Large intestine (tissue), 3 donors: ENCODE data around the gene ODF2. TPM values are rescaled to one million over a fixed set of nuclear protein-coding genes. Genes with fewer than 3 reads are reported as not detected.
"Not testable (repeated sequence)": the region's sequence is repeated elsewhere in the genome, so short reads cannot be mapped to it uniquely, and the experiment has no call there.

Experiments
- DNase-seq, 2 donors: peaks; one replicate each; pipeline versions ENCODE4 v3.0.0 to v3.0.0-alpha.2; 2013
- H3K27ac ChIP-seq: one replicate; pipeline ENCODE4 v1.5.1; 2013; ENCODE audit warnings: low read length
- H3K27me3 ChIP-seq: 2 replicates; pipeline ENCODE4 v1.6.1; 2013; ENCODE audit warnings: low read length; ENCODE audit not compliant: control insufficient read depth, insufficient read depth
- H3K36me3 ChIP-seq: 2 replicates; pipeline ENCODE4 v1.6.1; 2013; ENCODE audit warnings: low read length; ENCODE audit not compliant: control insufficient read depth, insufficient read depth
- H3K4me1 ChIP-seq: one replicate; pipeline ENCODE4 v1.6.1; 2013; ENCODE audit warnings: low read length; ENCODE audit not compliant: control insufficient read depth, insufficient read depth
- H3K4me3 ChIP-seq: one replicate; pipeline ENCODE4 v1.5.1; 2013; ENCODE audit warnings: low read length
- H3K9me3 ChIP-seq: one replicate; pipeline ENCODE4 v1.6.1; 2013; ENCODE audit warnings: mild to moderate bottlenecking, low read depth, low read length, moderate library complexity; ENCODE audit not compliant: control insufficient read depth
- WGBS: methylation state at CpG from one replicate; pipeline ENCODE4 v1.1.5; 2013; ENCODE audit warnings: low lambda C conversion rate; ENCODE audit not compliant: insufficient coverage; 5-methylcytosine and 5-hydroxymethylcytosine counted together
- polyA plus RNA-seq: library from polyadenylated mRNA; unstranded; fragments of 120-200 nt; gene quantifications from one replicate; pipeline ENCODE4 v1.2.1, GENCODE V29; 2013

ODF2 gene
- polyA plus RNA-seq, 1 donor, result 27.1 TPM

DNA sequence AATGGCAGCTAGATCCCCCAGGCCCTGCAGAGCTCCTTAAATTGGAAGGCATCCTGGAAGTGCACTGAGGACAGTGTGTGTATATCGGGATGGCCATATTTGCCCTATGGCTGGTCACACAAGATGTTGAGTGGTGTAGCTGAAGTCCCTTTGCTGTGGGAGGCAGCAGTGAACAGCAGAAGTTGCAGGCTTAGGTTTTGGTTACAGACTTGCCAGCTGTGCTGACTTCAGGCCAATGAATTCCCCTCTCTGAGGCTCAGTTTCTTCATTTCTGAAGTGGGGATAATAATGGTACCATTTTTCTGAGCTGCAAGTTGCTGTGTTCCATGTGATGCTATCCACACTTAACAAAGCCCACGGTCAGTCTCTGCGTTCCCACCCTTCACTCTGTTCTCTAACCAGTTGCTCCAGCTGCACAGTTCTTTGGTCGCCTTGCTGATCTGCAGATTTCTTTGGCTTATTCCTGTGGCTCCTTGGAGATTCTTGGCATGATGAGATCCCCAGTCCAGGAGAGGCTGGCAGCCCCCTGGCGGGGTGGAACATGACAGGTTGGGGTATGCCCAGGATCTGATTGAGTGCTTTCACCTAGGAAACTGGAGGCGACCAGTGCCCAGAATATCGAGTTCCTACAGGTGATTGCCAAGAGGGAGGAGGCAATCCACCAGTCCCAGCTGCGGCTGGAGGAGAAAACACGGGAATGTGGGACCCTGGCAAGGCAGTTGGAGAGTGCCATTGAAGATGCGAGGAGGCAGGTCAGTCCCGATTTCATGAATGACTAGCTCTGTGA is 42.2 kb downstream of the ODF2 start:
- Histone ChIP-seq H3K36me3 (peaks cover 39% of the 10 kb centered on the region), H3K4me1 (peaks cover 23% of the 10 kb centered on the region), H3K27ac (no peak overlapping the region), H3K9me3 (no peaks in the 10 kb centered on the region), H3K4me3 (no peak overlapping the region), H3K27me3 (no peaks in the 10 kb centered on the region)
- no peak for DNase-seq
- 100% methylated on average over 2 of the region's 11 CpGs for WGBS

DNA sequence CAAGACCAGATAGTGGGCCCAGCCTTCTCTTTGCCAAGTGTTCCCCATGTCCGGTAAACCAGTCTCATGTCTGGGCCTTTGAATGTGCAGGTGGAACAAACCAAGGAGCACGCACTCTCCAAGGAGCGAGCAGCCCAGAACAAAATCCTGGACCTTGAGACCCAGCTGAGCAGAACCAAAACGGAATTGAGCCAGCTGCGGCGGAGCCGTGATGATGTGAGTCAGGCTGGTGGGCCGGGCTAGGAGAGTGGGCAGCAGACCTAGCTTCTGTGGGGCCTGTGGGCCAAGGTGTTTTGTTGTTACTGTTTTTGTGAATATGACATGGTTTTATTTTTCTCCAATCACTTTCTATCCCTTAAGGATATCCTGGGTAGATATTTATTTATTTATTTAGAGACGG is 43.1 kb downstream of the ODF2 start:
- Histone ChIP-seq H3K27me3 (no peaks in the 10 kb centered on the region), H3K4me1 (peaks cover 26% of the 10 kb centered on the region), H3K36me3 (peaks cover 39% of the 10 kb centered on the region), H3K27ac (no peak overlapping the region), H3K9me3 (no peaks in the 10 kb centered on the region), H3K4me3 (no peak overlapping the region)
- WGBS, result no CpG with 5 or more reads among the region's 9 CpGs
- no peak for DNase-seq

- DNase-seq, result no peak
- Histone ChIP-seq H3K27me3 (no peaks in the 10 kb centered on the region), H3K27ac (no peak overlapping the region), H3K9me3 (no peaks in the 10 kb centered on the region), H3K4me1 (peaks cover 20% of the 10 kb centered on the region), H3K4me3 (no peak overlapping the region), H3K36me3 (peaks cover 32% of the 10 kb centered on the region)
- WGBS, result 100% methylated on average over 1 of the region's 15 CpGs
These were observed 44.1 kb downstream of the ODF2 start for GRCh38 chr9:128499920-128500319.

- DNase-seq, result not testable (repeated sequence)
- peak overlapping the region; percentile 99 for H3K4me3 ChIP-seq
These were observed 47.6 kb downstream of the ODF2 start for GRCh38 chr9:128503415-128503825.

GRCh38 chr9:128503870-128504269 is 48.1 kb downstream of the ODF2 start:
- peak overlapping the region; percentile 89 for H3K27ac ChIP-seq
- 0% methylated on average over 1 of the region's 11 CpGs for WGBS
- no peaks in the 10 kb centered on the region for H3K27me3 ChIP-seq
- no peaks in the 10 kb centered on the region for H3K9me3 ChIP-seq
- H3K4me1 ChIP-seq, result peaks cover 9% of the 10 kb centered on the region
- peak overlapping the region; percentile 99 for H3K4me3 ChIP-seq
- H3K36me3 ChIP-seq, result peaks cover 14% of the 10 kb centered on the region
- peak in 1 of 2 donors; percentile 34 for DNase-seq

More at GRCh38 chr9:128503415-128503825, 47.6 kb downstream of the ODF2 start:
- H3K9me3 ChIP-seq, H3K27me3 ChIP-seq, H3K27ac ChIP-seq, H3K4me1 ChIP-seq: not testable (repeated sequence)
- peaks cover 17% of the 10 kb centered on the region for H3K36me3 ChIP-seq
- WGBS, result no CpG with 5 or more reads among the region's 14 CpGs

DNA sequence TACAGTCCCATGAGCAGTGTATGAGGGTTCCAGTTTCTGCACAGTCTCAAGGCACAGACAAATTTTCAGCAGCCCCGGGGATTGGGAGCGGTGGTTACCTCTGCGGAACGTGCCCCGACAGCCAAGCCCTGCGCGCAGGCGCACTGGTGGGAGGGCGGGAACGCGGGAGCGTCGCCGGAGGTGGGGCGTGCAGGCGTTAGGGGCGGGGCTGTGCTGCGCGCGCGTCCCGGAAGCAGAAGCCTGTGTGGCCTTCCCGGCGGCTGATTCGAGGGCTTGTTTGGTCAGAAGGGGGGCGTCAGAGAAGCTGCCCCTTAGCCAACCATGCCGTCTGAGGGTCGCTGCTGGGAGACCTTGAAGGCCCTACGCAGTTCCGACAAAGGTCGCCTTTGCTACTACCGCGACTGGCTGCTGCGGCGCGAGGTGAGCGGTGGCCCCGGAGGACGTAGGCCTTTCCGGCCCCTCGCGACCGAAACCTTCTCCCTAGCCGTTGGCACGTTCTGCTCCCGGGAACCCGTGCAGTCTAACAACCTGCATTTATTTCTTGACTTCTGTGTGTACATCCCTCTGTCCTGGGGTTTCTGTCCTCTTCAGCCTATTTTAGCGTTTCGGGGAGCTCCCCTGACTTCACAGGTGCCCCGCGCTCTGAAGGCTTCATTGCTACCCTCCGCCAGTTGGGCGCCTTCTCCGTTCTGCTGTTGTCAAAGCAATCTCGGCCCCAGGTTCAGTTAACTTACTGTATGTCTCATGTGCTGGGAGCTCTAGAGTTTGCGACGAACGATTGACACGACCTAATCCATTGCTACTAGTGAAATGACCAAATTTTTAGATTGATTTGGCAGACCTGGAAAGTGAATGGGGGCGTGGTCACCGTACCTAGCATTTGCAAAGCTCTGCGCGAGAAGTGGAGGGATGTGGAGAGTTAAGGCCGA is 48.9 kb downstream of the ODF2 start, which contains the start of gene GLE1:
GLE1 (plus strand) TSS at position 235 of the 929 bp plus-strand sequence; CDS start at position 322, 87 bp downstream.
- Histone ChIP-seq H3K9me3 (no peaks in the 10 kb centered on the region), H3K4me3 (peak within 1 kb of the TSS; percentile 99), H3K27me3 (no peaks in the 10 kb centered on the region), H3K36me3 (peaks cover 17% of the 10 kb centered on the region), H3K4me1 (peaks cover 9% of the 10 kb centered on the region), H3K27ac (peak within 1 kb of the TSS; percentile 89)
- peak; percentile 94 to 95 for DNase-seq
- WGBS, result no CpG with 5 or more reads among the region's 64 CpGs

- no peaks in the 10 kb centered on the region for H3K9me3 ChIP-seq
- H3K27ac ChIP-seq, result peak overlapping the region; percentile 89
- peaks cover 18% of the 10 kb centered on the region for H3K36me3 ChIP-seq
- H3K4me3 ChIP-seq, result peak overlapping the region; percentile 99
- DNase-seq, result no peak
- no peaks in the 10 kb centered on the region for H3K27me3 ChIP-seq
- peaks cover 9% of the 10 kb centered on the region for H3K4me1 ChIP-seq
- no CpG with 5 or more reads among the region's 6 CpGs for WGBS
These were observed 49.6 kb downstream of the ODF2 start for GRCh38 chr9:128505414-128505765.

DNA sequence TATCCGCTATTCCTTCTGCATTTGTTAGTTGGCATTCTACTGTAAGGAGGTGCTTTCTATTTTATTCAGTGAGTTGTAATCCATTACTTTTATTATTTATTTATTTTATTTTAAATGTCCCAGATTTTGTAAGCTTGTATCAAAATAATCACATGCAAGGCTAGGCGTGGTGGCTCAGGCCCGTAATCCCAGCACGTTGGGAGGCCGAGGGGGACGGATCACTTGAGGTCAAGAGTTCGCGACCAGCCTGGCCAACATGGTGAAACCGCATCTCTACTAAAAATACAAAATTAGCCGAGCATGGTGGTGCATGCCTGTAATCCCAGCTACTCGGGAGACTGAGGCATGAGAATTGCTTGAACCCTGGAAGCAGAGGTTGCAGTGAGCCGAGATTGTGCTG is 50.1 kb downstream of the ODF2 start:
- not testable (repeated sequence) for H3K4me1 ChIP-seq, H3K9me3 ChIP-seq, H3K4me3 ChIP-seq, H3K27me3 ChIP-seq, DNase-seq, H3K27ac ChIP-seq
- peaks cover 23% of the 10 kb centered on the region for H3K36me3 ChIP-seq
- WGBS, result 100% methylated on average over 1 of the region's 12 CpGs

- Histone ChIP-seq H3K27ac (no peak overlapping the region), H3K9me3 (no peaks in the 10 kb centered on the region), H3K27me3 (no peaks in the 10 kb centered on the region), H3K4me1 (no peaks in the 10 kb centered on the region), H3K4me3 (no peak overlapping the region), H3K36me3 (peaks cover 53% of the 10 kb centered on the region)
- no CpG with 5 or more reads among the region's 9 CpGs for WGBS
- DNase-seq, result no peak
These were observed 57.0 kb downstream of the ODF2 start for GRCh38 chr9:128512820-128513219.

GRCh38 chr9:128521956-128522355 is 66.2 kb downstream of the ODF2 start:
- H3K36me3 ChIP-seq, result peaks cover 46% of the 10 kb centered on the region

More at GRCh38 chr9:128521956-128522355, 66.2 kb downstream of the ODF2 start:
- 100% methylated on average over 1 of the region's 6 CpGs for WGBS
- DNase-seq, result no peak
- H3K4me1 ChIP-seq, result no peaks in the 10 kb centered on the region
- no peaks in the 10 kb centered on the region for H3K27me3 ChIP-seq
- H3K4me3 ChIP-seq, result no peak overlapping the region
- no peaks in the 10 kb centered on the region for H3K9me3 ChIP-seq
- H3K27ac ChIP-seq, result no peak overlapping the region
